CD8-positive, alpha-beta memory T cell (primary cell): Measurements from ENCODE around the gene CBFA2T3. TPM values are rescaled to one million over a fixed set of nuclear protein-coding genes. Genes with fewer than 3 reads are reported as not detected.

ENCODE experiments used
- CTCF ChIA-PET: fragments of 350-600 bp; sonication (Branson Sonifier 250); formaldehyde crosslinking; loops from one replicate; lab custom pipeline; 2021; ENCODE audit warnings: antibody characterized with exemption; lab: Charles Lee
- POLR2A ChIA-PET: fragments of 350-600 bp; sonication (Branson Sonifier 250); formaldehyde crosslinking; loops from one replicate; lab custom pipeline; 2021; ENCODE audit warnings: antibody characterized with exemption; lab: Charles Lee
- DNase-seq, 5 donors: peaks; one replicate each; pipeline versions ENCODE4 v3.0.0 to v3.0.0-alpha.2; 2020 to 2022; ENCODE audit warnings: mixed read lengths in 1 of 5
- H3K27ac ChIP-seq: one replicate; pipeline ENCODE4 v1.7.0; 2013; ENCODE audit warnings: low read depth, mild to moderate bottlenecking, low read length, moderate library complexity
- H3K27me3 ChIP-seq: 2 replicates; pipeline ENCODE4 v1.7.0; 2013; ENCODE audit warnings: low read length, mild to moderate bottlenecking; ENCODE audit not compliant: insufficient read depth, poor library complexity, severe bottlenecking
- H3K36me3 ChIP-seq: 2 replicates; pipeline ENCODE4 v1.7.0; 2013; ENCODE audit warnings: mild to moderate bottlenecking, low read length, moderate library complexity; ENCODE audit not compliant: insufficient read depth
- H3K4me1 ChIP-seq: 2 replicates; pipeline ENCODE4 v1.7.0; 2013; ENCODE audit warnings: mild to moderate bottlenecking, low read length, moderate library complexity; ENCODE audit not compliant: insufficient read depth
- H3K4me3 ChIP-seq: 2 replicates; pipeline ENCODE4 v1.7.0; 2013; ENCODE audit warnings: mild to moderate bottlenecking, low read length
- H3K9me3 ChIP-seq: 2 replicates; pipeline ENCODE4 v1.7.0; 2013; ENCODE audit warnings: mild to moderate bottlenecking, low read length
- H3K27ac Mint-ChIP-seq, 8 donors: one replicate each; pipeline ENCODE4 v1.8.0; 2020 to 2021; ENCODE audit warnings: mixed read lengths in 8 of 8, mild to moderate bottlenecking in 6 of 8, inconsistent platforms in 3 of 8, moderate library complexity in 3 of 8
- H3K27me3 Mint-ChIP-seq, 2 donors: one replicate each; pipeline ENCODE4 v1.8.0; 2020 to 2021; ENCODE audit warnings: mixed read lengths in 2 of 2, mild to moderate bottlenecking in 1 of 2, moderate library complexity in 1 of 2
- H3K36me3 Mint-ChIP-seq, 3 donors: one replicate each; pipeline ENCODE4 v1.8.0; 2020 to 2021; ENCODE audit warnings: mixed read lengths in 3 of 3, inconsistent platforms in 1 of 3, mild to moderate bottlenecking in 1 of 3
- H3K4me1 Mint-ChIP-seq, 3 donors: one replicate each; pipeline ENCODE4 v1.8.0; 2020 to 2021; ENCODE audit warnings: mixed read lengths in 3 of 3, inconsistent platforms in 1 of 3, mild to moderate bottlenecking in 1 of 3
- H3K4me3 Mint-ChIP-seq, 7 donors: one replicate each; pipeline ENCODE4 v1.8.0; 2020 to 2021; ENCODE audit warnings: mixed read lengths in 7 of 7, mild to moderate bottlenecking in 6 of 7, moderate library complexity in 4 of 7, inconsistent platforms in 2 of 7
- H3K9me3 Mint-ChIP-seq, 5 donors: one replicate each; pipeline ENCODE4 v1.8.0; 2020 to 2022; ENCODE audit warnings: mixed read lengths in 5 of 5, mild to moderate bottlenecking in 3 of 5, moderate library complexity in 2 of 5, inconsistent platforms in 1 of 5
- polyA plus RNA-seq: library from polyadenylated mRNA; unstranded; fragments of 300-500 nt; fragmentation: Illumina TruSeq; gene quantifications from one replicate; pipeline ENCODE4 v1.2.3, GENCODE V29; 2021
- total RNA-seq, 2 experiments: library from RNA; stranded (reverse); gene quantifications; one replicate each; pipeline ENCODE4 v1.2.3, GENCODE V29; 2021

CBFA2T3 gene
- total and polyA plus RNA-seq, 3 experiments from 2014 or later: 0.22 TPM; not detected in 2

- no peak overlapping the region for H3K4me3 ChIP-seq
- H3K36me3 ChIP-seq: no peaks in the 10 kb centered on the region
- no peak overlapping the region for H3K27ac Mint-ChIP-seq
- H3K36me3 Mint-ChIP-seq: peaks cover 0 to 42% (median 3%) of the 10 kb centered on the region in 3 donors
- H3K4me1 ChIP-seq: no peaks in the 10 kb centered on the region
- CTCF ChIA-PET: no interaction called here
- H3K9me3 ChIP-seq: no peaks in the 10 kb centered on the region
- no peak for DNase-seq
- POLR2A ChIA-PET: no interaction called here
- H3K9me3 Mint-ChIP-seq: no peaks in the 10 kb centered on the region
- no peak overlapping the region for H3K27ac ChIP-seq
- peaks cover 0 to 4% (median 0%) of the 10 kb centered on the region in 3 donors for H3K4me1 Mint-ChIP-seq
- no peak overlapping the region for H3K4me3 Mint-ChIP-seq
- H3K27me3 Mint-ChIP-seq: no peaks in the 10 kb centered on the region
- no peaks in the 10 kb centered on the region for H3K27me3 ChIP-seq
Observed at GRCh38 chr16:88839026-88839529, 137.9 kb downstream of the CBFA2T3 start.

- H3K4me3 Mint-ChIP-seq: no peak overlapping the region
- peaks cover 0 to 4% (median 0%) of the 10 kb centered on the region in 3 donors for H3K4me1 Mint-ChIP-seq
- Histone ChIP-seq H3K4me1 (no peaks in the 10 kb centered on the region), H3K9me3 (no peaks in the 10 kb centered on the region), H3K4me3 (no peak overlapping the region), H3K36me3 (no peaks in the 10 kb centered on the region), H3K27me3 (no peaks in the 10 kb centered on the region), H3K27ac (no peak overlapping the region)
- no peaks in the 10 kb centered on the region for H3K9me3 Mint-ChIP-seq
- ChIA-PET CTCF (no interaction called here), POLR2A (no interaction called here)
- no peak overlapping the region for H3K27ac Mint-ChIP-seq
- DNase-seq: no peak
- H3K27me3 Mint-ChIP-seq: no peaks in the 10 kb centered on the region
- peaks cover 0 to 43% (median 3%) of the 10 kb centered on the region in 3 donors for H3K36me3 Mint-ChIP-seq
Observed at GRCh38 chr16:88838566-88838965, 138.4 kb downstream of the CBFA2T3 start.

GRCh38 chr16:88837806-88838205, 139.2 kb downstream of the CBFA2T3 start:
- Histone ChIP-seq H3K9me3 (no peaks in the 10 kb centered on the region), H3K36me3 (no peaks in the 10 kb centered on the region), H3K4me3 (no peak overlapping the region), H3K27me3 (no peaks in the 10 kb centered on the region), H3K4me1 (no peaks in the 10 kb centered on the region), H3K27ac (no peak overlapping the region)
- no peaks in the 10 kb centered on the region for H3K9me3 Mint-ChIP-seq
- peaks cover 0 to 36% (median 3%) of the 10 kb centered on the region in 3 donors for H3K36me3 Mint-ChIP-seq
- H3K4me1 Mint-ChIP-seq: no peaks in the 10 kb centered on the region
- ChIA-PET CTCF (no interaction called here), POLR2A (no interaction called here)
- H3K27ac Mint-ChIP-seq: no peak overlapping the region
- H3K4me3 Mint-ChIP-seq: no peak overlapping the region
- no peaks in the 10 kb centered on the region for H3K27me3 Mint-ChIP-seq
- DNase-seq: no peak

GRCh38 chr16:88836791-88837190, 140.2 kb downstream of the CBFA2T3 start:
- Histone ChIP-seq H3K27ac (no peak overlapping the region), H3K27me3 (no peaks in the 10 kb centered on the region), H3K9me3 (no peaks in the 10 kb centered on the region), H3K4me1 (no peaks in the 10 kb centered on the region), H3K36me3 (no peaks in the 10 kb centered on the region), H3K4me3 (no peak overlapping the region)
- peaks cover 0 to 33% (median 3%) of the 10 kb centered on the region in 3 donors for H3K36me3 Mint-ChIP-seq
- no peaks in the 10 kb centered on the region for H3K4me1 Mint-ChIP-seq
- ChIA-PET POLR2A (no interaction called here), CTCF (no interaction called here)
- no peak overlapping the region for H3K27ac Mint-ChIP-seq
- no peaks in the 10 kb centered on the region for H3K9me3 Mint-ChIP-seq
- no peaks in the 10 kb centered on the region for H3K27me3 Mint-ChIP-seq
- H3K4me3 Mint-ChIP-seq: no peak overlapping the region
- DNase-seq: no peak

GRCh38 chr16:88835818-88836217, 141.2 kb downstream of the CBFA2T3 start:
- no peak overlapping the region for H3K27ac ChIP-seq
- H3K27me3 ChIP-seq: no peaks in the 10 kb centered on the region
- H3K4me3 ChIP-seq: no peak overlapping the region
- no peaks in the 10 kb centered on the region for H3K9me3 ChIP-seq
- no peaks in the 10 kb centered on the region for H3K27me3 Mint-ChIP-seq
- H3K36me3 Mint-ChIP-seq: peaks cover 0 to 35% (median 3%) of the 10 kb centered on the region in 3 donors
- DNase-seq: no peak
- no peak overlapping the region for H3K27ac Mint-ChIP-seq
- H3K9me3 Mint-ChIP-seq: no peaks in the 10 kb centered on the region
- no peaks in the 10 kb centered on the region for H3K4me1 ChIP-seq
- no peaks in the 10 kb centered on the region for H3K36me3 ChIP-seq
- CTCF ChIA-PET: no interaction called here
- POLR2A ChIA-PET: no interaction called here
- H3K4me3 Mint-ChIP-seq: no peak overlapping the region
- no peaks in the 10 kb centered on the region for H3K4me1 Mint-ChIP-seq

- no peaks in the 10 kb centered on the region for H3K27me3 Mint-ChIP-seq
- CTCF ChIA-PET: no interaction called here
- no peaks in the 10 kb centered on the region for H3K27me3 ChIP-seq
Observed at GRCh38 chr16:88835383-88835782, 141.6 kb downstream of the CBFA2T3 start.

GRCh38 chr16:88834670-88835069, 142.3 kb downstream of the CBFA2T3 start:
- H3K27me3 Mint-ChIP-seq: no peaks in the 10 kb centered on the region
- H3K9me3 Mint-ChIP-seq: no peaks in the 10 kb centered on the region
- ChIA-PET CTCF (no interaction called here), POLR2A (no interaction called here)
- no peak overlapping the region for H3K27ac ChIP-seq
- H3K36me3 Mint-ChIP-seq: peaks cover 0 to 29% (median 0%) of the 10 kb centered on the region in 3 donors
- H3K4me3 ChIP-seq: no peak overlapping the region
- H3K27me3 ChIP-seq: no peaks in the 10 kb centered on the region
- no peaks in the 10 kb centered on the region for H3K4me1 Mint-ChIP-seq
- no peaks in the 10 kb centered on the region for H3K9me3 ChIP-seq
- no peaks in the 10 kb centered on the region for H3K4me1 ChIP-seq
- no peak overlapping the region for H3K4me3 Mint-ChIP-seq
- no peak for DNase-seq
- no peak overlapping the region for H3K27ac Mint-ChIP-seq
- H3K36me3 ChIP-seq: no peaks in the 10 kb centered on the region

More at GRCh38 chr16:88835383-88835782, 141.6 kb downstream of the CBFA2T3 start:
- no peak overlapping the region for H3K4me3 ChIP-seq
- no peaks in the 10 kb centered on the region for H3K4me1 Mint-ChIP-seq
- peaks cover 0 to 32% (median 3%) of the 10 kb centered on the region in 3 donors for H3K36me3 Mint-ChIP-seq
- POLR2A ChIA-PET: no interaction called here
- H3K9me3 Mint-ChIP-seq: no peaks in the 10 kb centered on the region
- H3K4me3 Mint-ChIP-seq: no peak overlapping the region
- H3K9me3 ChIP-seq: no peaks in the 10 kb centered on the region
- no peak for DNase-seq
- no peaks in the 10 kb centered on the region for H3K4me1 ChIP-seq
- peak overlapping the region in 1 of 8 donors; percentile 65 for H3K27ac Mint-ChIP-seq
- H3K27ac ChIP-seq: no peak overlapping the region
- H3K36me3 ChIP-seq: no peaks in the 10 kb centered on the region

- Histone ChIP-seq H3K27me3 (no peaks in the 10 kb centered on the region), H3K9me3 (no peaks in the 10 kb centered on the region), H3K27ac (no peak overlapping the region), H3K36me3 (no peaks in the 10 kb centered on the region), H3K4me3 (no peak overlapping the region), H3K4me1 (no peaks in the 10 kb centered on the region)
- Mint-ChIP-seq H3K27me3 (no peaks in the 10 kb centered on the region), H3K4me1 (no peaks in the 10 kb centered on the region), H3K27ac (peak overlapping the region in 1 of 8 donors; percentile 24), H3K36me3 (peaks cover 0 to 24% (median 0%) of the 10 kb centered on the region in 3 donors), H3K4me3 (no peak overlapping the region), H3K9me3 (no peaks in the 10 kb centered on the region)
- CTCF ChIA-PET: interaction anchor here (0.7 kb wide), 1 partner anchor 19 kb away, joined by 3 read pairs; no protein-coding TSS in a partner anchor
- POLR2A ChIA-PET: no interaction called here
- no peak for DNase-seq
Observed at GRCh38 chr16:88833086-88833485, 143.9 kb downstream of the CBFA2T3 start.
